LoVo (cell line): Measurements from ENCODE around the gene ATP2C2.
"Not testable (repeated sequence)": the region's sequence is repeated elsewhere in the genome, so short reads cannot be mapped to it uniquely, and the experiment has no call there.

Source experiments
- DNase-seq: peaks from one replicate; pipeline ENCODE4 v3.0.0-alpha.2; 2016; ENCODE audit warnings: low spot score

ATP2C2 gene

GRCh38 chr16:84368308-84368996 lies at the start of gene ATP2C2:
Gene ATP2C2 (plus strand): TSS chr16:84368538. CDS start chr16:84368616, 78 bp downstream.
- peak; percentile 70 for DNase-seq

- no peak for DNase-seq
Observed at GRCh38 chr16:84319146-84319760, 49.1 kb upstream of the ATP2C2 start.

- no peak for DNase-seq
Observed at GRCh38 chr16:84320511-84320910, 47.8 kb upstream of the ATP2C2 start.

GRCh38 chr16:84321932-84322331 lies 46.4 kb upstream of the ATP2C2 start:
- no peak for DNase-seq

GRCh38 chr16:84322749-84323148 lies 45.6 kb upstream of the ATP2C2 start:
- DNase-seq: no peak

GRCh38 chr16:84323606-84324005 lies 44.7 kb upstream of the ATP2C2 start:
- DNase-seq: no peak

- no peak for DNase-seq
Observed at GRCh38 chr16:84324434-84325262, 43.7 kb upstream of the ATP2C2 start.

GRCh38 chr16:84326545-84326944 lies 41.8 kb upstream of the ATP2C2 start:
- no peak for DNase-seq

- DNase-seq: no peak
Observed at GRCh38 chr16:84327926-84328505, 40.3 kb upstream of the ATP2C2 start.

GRCh38 chr16:84329016-84329415 lies 39.3 kb upstream of the ATP2C2 start:
- DNase-seq: no peak

GRCh38 chr16:84329843-84330684 lies 38.3 kb upstream of the ATP2C2 start:
- DNase-seq: no peak

GRCh38 chr16:84330685-84331050 lies 37.7 kb upstream of the ATP2C2 start:
- DNase-seq: no peak

- no peak for DNase-seq
Observed at GRCh38 chr16:84331998-84332780, 36.1 kb upstream of the ATP2C2 start.

GRCh38 chr16:84332975-84333684 lies 35.2 kb upstream of the ATP2C2 start:
- no peak for DNase-seq

GRCh38 chr16:84334058-84334457 lies 34.3 kb upstream of the ATP2C2 start:
- DNase-seq: no peak

GRCh38 chr16:84334482-84334881 lies 33.9 kb upstream of the ATP2C2 start:
- DNase-seq: no peak

GRCh38 chr16:84337236-84337635 lies 31.1 kb upstream of the ATP2C2 start:
- DNase-seq: not testable (repeated sequence)

- DNase-seq: no peak
Observed at GRCh38 chr16:84339311-84339710, 29.0 kb upstream of the ATP2C2 start.

- DNase-seq: no peak
Observed at GRCh38 chr16:84339766-84340165, 28.6 kb upstream of the ATP2C2 start.

- no peak for DNase-seq
Observed at GRCh38 chr16:84340325-84341040, 27.9 kb upstream of the ATP2C2 start.
